H9 (cell line): ENCODE results near the gene NARS2. TPM values are rescaled to one million over a fixed set of nuclear protein-coding genes. Genes with fewer than 3 reads are reported as not detected.

ENCODE experiments used
- DNase-seq: peaks from one replicate; pipeline ENCODE4 v3.0.0-alpha.2; 2017
- H2AFZ ChIP-seq: one replicate; pipeline ENCODE4 v1.6.1; 2013; ENCODE audit warnings: mild to moderate bottlenecking, low read length, control low read depth, moderate library complexity
- H2AK5ac ChIP-seq: 2 replicates; pipeline ENCODE4 v1.6.1; 2013; ENCODE audit warnings: low read length, control low read depth, mixed read lengths; ENCODE audit not compliant: insufficient read length
- H2BK120ac ChIP-seq: one replicate; pipeline ENCODE4 v1.6.1; 2013; ENCODE audit warnings: low read depth, mild to moderate bottlenecking, low read length, control low read depth, inconsistent platforms; ENCODE audit not compliant: poor library complexity, severe bottlenecking
- H2BK12ac ChIP-seq: 2 replicates; pipeline ENCODE4 v1.6.1; 2013; ENCODE audit warnings: low read length, control low read depth, mixed read lengths, low read depth; ENCODE audit not compliant: insufficient read length
- H2BK15ac ChIP-seq: 2 replicates; pipeline ENCODE4 v1.6.1; 2013; ENCODE audit warnings: low read depth, low read length, control low read depth
- H2BK20ac ChIP-seq: one replicate; pipeline ENCODE4 v1.6.1; 2013; ENCODE audit warnings: low read depth, mild to moderate bottlenecking, low read length, control low read depth, inconsistent platforms; ENCODE audit not compliant: poor library complexity, severe bottlenecking
- H2BK5ac ChIP-seq: 2 replicates; pipeline ENCODE4 v1.6.1; 2013; ENCODE audit warnings: low read length, control low read depth, mixed read lengths; ENCODE audit not compliant: insufficient read length
- H3K14ac ChIP-seq: 2 replicates; pipeline ENCODE4 v1.6.1; 2013; ENCODE audit warnings: low read length, control low read depth; ENCODE audit not compliant: insufficient read depth
- H3K18ac ChIP-seq: 2 replicates; pipeline ENCODE4 v1.6.1; 2013; ENCODE audit warnings: low read depth, mild to moderate bottlenecking, mixed read lengths, low read length, control low read depth; ENCODE audit not compliant: insufficient read length
- H3K23ac ChIP-seq: 2 replicates; pipeline ENCODE4 v1.6.1; 2013; ENCODE audit warnings: low read length, control low read depth, mixed read lengths, low read depth; ENCODE audit not compliant: insufficient read length
- H3K23me2 ChIP-seq: 2 replicates; pipeline ENCODE4 v1.6.1; 2013; ENCODE audit warnings: low read depth, mild to moderate bottlenecking, mixed read lengths, low read length, control low read depth; ENCODE audit not compliant: insufficient read length, poor library complexity, severe bottlenecking
- H3K27ac ChIP-seq: 2 replicates; pipeline ENCODE4 v1.5.1; 2013; ENCODE audit warnings: low read length, control low read depth, mixed read lengths, low read depth; ENCODE audit not compliant: insufficient read length
- H3K27me3 ChIP-seq: 2 replicates; pipeline ENCODE4 v1.6.1; 2013; ENCODE audit warnings: low read length, control low read depth, inconsistent platforms; ENCODE audit not compliant: insufficient read depth
- H3K4ac ChIP-seq: 2 replicates; pipeline ENCODE4 v1.6.1; 2013; ENCODE audit warnings: low read depth, mild to moderate bottlenecking, control low read depth, inconsistent platforms, low read length, moderate library complexity
- H3K4me1 ChIP-seq: 2 replicates; pipeline ENCODE4 v1.6.1; 2013; ENCODE audit warnings: low read length, control low read depth, inconsistent platforms; ENCODE audit not compliant: insufficient read depth
- H3K4me2 ChIP-seq: 2 replicates; pipeline ENCODE4 v1.6.1; 2013; ENCODE audit warnings: low read length, control low read depth, mixed read lengths; ENCODE audit not compliant: insufficient read length, insufficient read depth
- H3K56ac ChIP-seq: 2 replicates; pipeline ENCODE4 v1.6.1; 2013; ENCODE audit warnings: low read depth, mild to moderate bottlenecking, mixed read lengths, low read length, control low read depth; ENCODE audit not compliant: insufficient read length
- H3K79me1 ChIP-seq: 2 replicates; pipeline ENCODE4 v1.6.1; 2013; ENCODE audit warnings: low read depth, mild to moderate bottlenecking, moderate library complexity, low read length, control low read depth, inconsistent platforms; ENCODE audit not compliant: insufficient read depth, poor library complexity, severe bottlenecking
- H3K79me2 ChIP-seq: 2 replicates; pipeline ENCODE4 v1.6.1; 2013; ENCODE audit warnings: low read length, control low read depth, inconsistent platforms; ENCODE audit not compliant: insufficient read depth
- H3K9ac ChIP-seq: 2 replicates; pipeline ENCODE4 v1.6.1; 2013; ENCODE audit warnings: low read length, control low read depth, mixed read lengths; ENCODE audit not compliant: insufficient read length; ENCODE audit errors: extremely low read depth
- H3K9me3 ChIP-seq: one replicate; pipeline ENCODE4 v1.6.1; 2013; ENCODE audit warnings: low read depth, low read length, inconsistent platforms; ENCODE audit not compliant: control insufficient read depth
- H3T11ph ChIP-seq: one replicate; pipeline ENCODE4 v1.6.1; 2013; ENCODE audit warnings: mild to moderate bottlenecking, low read length, control low read depth, inconsistent platforms
- H4K20me1 ChIP-seq: one replicate; pipeline ENCODE4 v1.6.1; 2013; ENCODE audit not compliant: control insufficient read depth, insufficient read length, insufficient read depth
- H4K5ac ChIP-seq: 2 replicates; pipeline ENCODE4 v1.6.1; 2013; ENCODE audit warnings: low read depth, mild to moderate bottlenecking, mixed read lengths, low read length, control low read depth; ENCODE audit not compliant: insufficient read length
- H4K8ac ChIP-seq: replicated peaks from 2 replicates; pipeline ENCODE4 v1.6.1; 2013; ENCODE audit warnings: low read length, control low read depth, mixed read lengths, low read depth; ENCODE audit not compliant: insufficient read length
- H4K91ac ChIP-seq: 2 replicates; pipeline ENCODE4 v1.6.1; 2013; ENCODE audit warnings: low read depth, mild to moderate bottlenecking, moderate library complexity, mixed read lengths, low read length, control low read depth; ENCODE audit not compliant: insufficient read length
- H3K27ac Mint-ChIP-seq, 3 experiments: 2 replicates in 2 of 3; 3 replicates in 1 of 3; pipeline ENCODE4 v1.8.0; 2020 to 2021; ENCODE audit warnings: mixed read lengths in 3 of 3, mild to moderate bottlenecking in 1 of 3, moderate library complexity in 1 of 3
- H3K27me3 Mint-ChIP-seq: 2 replicates; pipeline ENCODE4 v1.8.0; 2021; ENCODE audit warnings: low read depth, mild to moderate bottlenecking, moderate library complexity, mixed read lengths
- H3K36me3 Mint-ChIP-seq, 3 experiments: 2 replicates in 2 of 3; 3 replicates in 1 of 3; pipeline ENCODE4 v1.8.0; 2020 to 2021; ENCODE audit warnings: low read depth in 3 of 3, mixed read lengths in 3 of 3; ENCODE audit not compliant: insufficient read depth in 1 of 3
- H3K4me1 Mint-ChIP-seq, 2 experiments: 2 replicates each; pipeline ENCODE4 v1.8.0; 2020; ENCODE audit warnings: mixed read lengths in 2 of 2
- H3K4me3 Mint-ChIP-seq, 2 experiments: 2 replicates in 1 of 2; 3 replicates in 1 of 2; pipeline ENCODE4 v1.8.0; 2020 to 2021; ENCODE audit warnings: mild to moderate bottlenecking in 2 of 2, mixed read lengths in 2 of 2, moderate library complexity in 1 of 2
- H3K9me3 Mint-ChIP-seq, 2 experiments: 2 replicates in 1 of 2; 3 replicates in 1 of 2; pipeline ENCODE4 v1.8.0; 2020; ENCODE audit warnings: mild to moderate bottlenecking in 2 of 2, mixed read lengths in 2 of 2, moderate library complexity in 1 of 2
- WGBS: extraction: QIAGEN DNeasy Blood & Tissue Kit; methylation state at CpG from one replicate; pipeline ENCODE4 v1.1.7; 2013; ENCODE audit warnings: missing lambda C conversion rate, low lambda C conversion rate, mixed read lengths; ENCODE audit not compliant: insufficient read length; ENCODE audit errors: extremely low coverage; 5-methylcytosine and 5-hydroxymethylcytosine counted together
- total RNA-seq: library from RNA; stranded (reverse); gene quantifications from 2 replicates; pipeline ENCODE4 v1.2.1, GENCODE V29; 2021
- TF ChIP-seq, protein P1 (sequence below): fragments of 200-600 bp; sonication (generic); conservative IDR thresholded peaks from 3 replicates; pipeline ENCODE4 v1.8.0; 2021; ENCODE audit warnings: antibody characterized with exemption, mild to moderate bottlenecking

NARS2 gene
- total RNA-seq, 1 experiment from 2014 or later: 29.7 TPM

GRCh38 chr11:78588517-78588916, 13.9 kb upstream of the NARS2 start:
- Histone ChIP-seq H3K18ac (no peak overlapping the region), H2BK120ac (no peak overlapping the region), H3K9ac (no peak overlapping the region), H3K27me3 (no peaks in the 10 kb centered on the region), H2BK20ac (no peak overlapping the region), H4K20me1 (no peaks in the 10 kb centered on the region), H3K14ac (no peak overlapping the region), H3K79me2 (no peaks in the 10 kb centered on the region), H3K9me3 (no peaks in the 10 kb centered on the region), H3T11ph (no peak overlapping the region), H4K8ac (no peak overlapping the region), H2BK5ac (no peak overlapping the region), H2AFZ (no peak overlapping the region), H3K4me1 (no peaks in the 10 kb centered on the region), H3K79me1 (no peaks in the 10 kb centered on the region), H2BK15ac (no peak overlapping the region), H3K23ac (no peak overlapping the region), H4K5ac (no peak overlapping the region), H2AK5ac (no peak overlapping the region), H4K91ac (no peak overlapping the region), H3K4me2 (no peak overlapping the region), H2BK12ac (no peak overlapping the region), H3K4ac (no peak overlapping the region), H3K27ac (no peak overlapping the region), H3K56ac (no peak overlapping the region), H3K23me2 (no peaks in the 10 kb centered on the region)
- H3K4me1 Mint-ChIP-seq: no peaks in the 10 kb centered on the region
- H3K36me3 Mint-ChIP-seq: peaks cover 0 to 8% (median 8%) of the 10 kb centered on the region in 3 experiments; a peak in 4 of 7 replicates
- peaks cover 14% of the 10 kb centered on the region in 2 experiments for H3K9me3 Mint-ChIP-seq
- no peak overlapping the region for H3K4me3 Mint-ChIP-seq
- no CpG with 5 or more reads among the region's 3 CpGs for WGBS
- TF ChIP-seq, protein P1, sequence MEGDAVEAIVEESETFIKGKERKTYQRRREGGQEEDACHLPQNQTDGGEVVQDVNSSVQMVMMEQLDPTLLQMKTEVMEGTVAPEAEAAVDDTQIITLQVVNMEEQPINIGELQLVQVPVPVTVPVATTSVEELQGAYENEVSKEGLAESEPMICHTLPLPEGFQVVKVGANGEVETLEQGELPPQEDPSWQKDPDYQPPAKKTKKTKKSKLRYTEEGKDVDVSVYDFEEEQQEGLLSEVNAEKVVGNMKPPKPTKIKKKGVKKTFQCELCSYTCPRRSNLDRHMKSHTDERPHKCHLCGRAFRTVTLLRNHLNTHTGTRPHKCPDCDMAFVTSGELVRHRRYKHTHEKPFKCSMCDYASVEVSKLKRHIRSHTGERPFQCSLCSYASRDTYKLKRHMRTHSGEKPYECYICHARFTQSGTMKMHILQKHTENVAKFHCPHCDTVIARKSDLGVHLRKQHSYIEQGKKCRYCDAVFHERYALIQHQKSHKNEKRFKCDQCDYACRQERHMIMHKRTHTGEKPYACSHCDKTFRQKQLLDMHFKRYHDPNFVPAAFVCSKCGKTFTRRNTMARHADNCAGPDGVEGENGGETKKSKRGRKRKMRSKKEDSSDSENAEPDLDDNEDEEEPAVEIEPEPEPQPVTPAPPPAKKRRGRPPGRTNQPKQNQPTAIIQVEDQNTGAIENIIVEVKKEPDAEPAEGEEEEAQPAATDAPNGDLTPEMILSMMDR: no peak
- DNase-seq: no peak
- H3K27ac Mint-ChIP-seq: no peak overlapping the region; a peak in 1 of 7 replicates
- peaks cover 4% of the 10 kb centered on the region; the same call in 1 of the 2 replicates for H3K27me3 Mint-ChIP-seq
